ENCODE results near the gene RNF144A. TPM values are rescaled to one million over a fixed set of nuclear protein-coding genes. Genes with fewer than 3 reads are reported as not detected.

Gene RNF144A
- 1 to 10 TPM; 6.4 to 9.1 (median 7.7) TPM for polyA plus RNA-seq

- H3K27ac Mint-ChIP-seq: peak within 1 kb of the TSS in 3 of 6 donors; percentile 27 to 58 (median 40)
- H3K36me3 Mint-ChIP-seq: peaks cover 0 to 4% (median 4%) of the 10 kb centered on the region in 3 donors
- H3K4me3 Mint-ChIP-seq: peak within 1 kb of the TSS; percentile 64 to 78 (median 72)
- H3K9me3 Mint-ChIP-seq: no peaks in the 10 kb centered on the region
- H3K4me1 Mint-ChIP-seq: peaks cover 55 to 72% of the 10 kb centered on the region in 2 donors
- peak; percentile 77 to 79 (median 79) for DNase-seq
- peaks cover 0 to 7% (median 3%) of the 10 kb centered on the region in 3 donors for H3K27me3 Mint-ChIP-seq (ENCODE audit: low read depth in 3 of 3)
These were observed at the start of gene RNF144A for GRCh38 chr2:6917071-6917760. Gene RNF144A (plus strand): TSS chr2:6917412. CDS start chr2:6996927, 79,515 bp downstream.

- Mint-ChIP-seq H3K27ac (peak overlapping the region in 1 of 6 donors; percentile 67), H3K4me3 (no peak overlapping the region), H3K27me3 (ENCODE audit: low read depth in 3 of 3) (peaks cover 0 to 2% (median 0%) of the 10 kb centered on the region in 3 donors), H3K36me3 (peaks cover 0 to 9% (median 8%) of the 10 kb centered on the region in 3 donors), H3K4me1 (peaks cover 5 to 11% of the 10 kb centered on the region in 2 donors), H3K9me3 (no peaks in the 10 kb centered on the region)
- DNase-seq: no peak
These were observed 44.8 kb upstream of the RNF144A start for GRCh38 chr2:6872394-6872793.

GRCh38 chr2:6874032-6874431 lies 43.2 kb upstream of the RNF144A start:
- H3K36me3 Mint-ChIP-seq: peaks cover 0 to 9% (median 8%) of the 10 kb centered on the region in 3 donors
- no peaks in the 10 kb centered on the region for H3K9me3 Mint-ChIP-seq
- peak overlapping the region in 1 of 6 donors; percentile 6 for H3K27ac Mint-ChIP-seq
- no peak for DNase-seq
- peaks cover 0 to 2% (median 0%) of the 10 kb centered on the region in 3 donors for H3K27me3 Mint-ChIP-seq (ENCODE audit: low read depth in 3 of 3)
- H3K4me1 Mint-ChIP-seq: peaks cover 20 to 27% of the 10 kb centered on the region in 2 donors
- H3K4me3 Mint-ChIP-seq: no peak overlapping the region

GRCh38 chr2:6876309-6876708 lies 40.9 kb upstream of the RNF144A start:
- Mint-ChIP-seq H3K36me3 (peaks cover 0 to 6% (median 5%) of the 10 kb centered on the region in 3 donors), H3K4me1 (peaks cover 38 to 50% of the 10 kb centered on the region in 2 donors), H3K4me3 (peak overlapping the region in 3 of 5 donors; percentile 12 to 84 (median 82))

GRCh38 chr2:6877402-6878304 lies 39.6 kb upstream of the RNF144A start, which contains the start of gene RSAD2:
Gene RSAD2 (plus strand): TSS chr2:6877777. CDS start chr2:6877801, 24 bp downstream.
- peak within 1 kb of the TSS; percentile 73 to 88 (median 84) for H3K27ac Mint-ChIP-seq
- H3K27me3 Mint-ChIP-seq (ENCODE audit: low read depth in 3 of 3): no peaks in the 10 kb centered on the region
- peaks cover 0 to 12% (median 10%) of the 10 kb centered on the region in 3 donors for H3K36me3 Mint-ChIP-seq
- no peaks in the 10 kb centered on the region for H3K9me3 Mint-ChIP-seq
- DNase-seq: peak; percentile 53 to 66 (median 59)
- H3K4me1 Mint-ChIP-seq: peaks cover 38 to 53% of the 10 kb centered on the region in 2 donors
- peak within 1 kb of the TSS; percentile 82 to 92 (median 87) for H3K4me3 Mint-ChIP-seq

More at GRCh38 chr2:6876309-6876708, 40.9 kb upstream of the RNF144A start:
- peak overlapping the region in 1 of 6 donors; percentile 28 for H3K27ac Mint-ChIP-seq
- no peak for DNase-seq
- no peaks in the 10 kb centered on the region for H3K9me3 Mint-ChIP-seq
- peaks cover 0 to 2% (median 0%) of the 10 kb centered on the region in 3 donors for H3K27me3 Mint-ChIP-seq (ENCODE audit: low read depth in 3 of 3)

- H3K36me3 Mint-ChIP-seq: peaks cover 0 to 16% (median 10%) of the 10 kb centered on the region in 3 donors
- H3K4me3 Mint-ChIP-seq: peak overlapping the region; percentile 30 to 92 (median 57)
- peak overlapping the region in 3 of 6 donors; percentile 4 to 87 (median 41) for H3K27ac Mint-ChIP-seq
- H3K9me3 Mint-ChIP-seq: no peaks in the 10 kb centered on the region
- DNase-seq: no peak
- H3K27me3 Mint-ChIP-seq (ENCODE audit: low read depth in 3 of 3): no peaks in the 10 kb centered on the region
- H3K4me1 Mint-ChIP-seq: peaks cover 38 to 53% of the 10 kb centered on the region in 2 donors
These were observed 38.7 kb upstream of the RNF144A start for GRCh38 chr2:6878549-6878948.

- Mint-ChIP-seq H3K27me3 (ENCODE audit: low read depth in 3 of 3) (no peaks in the 10 kb centered on the region), H3K36me3 (peaks cover 2 to 18% (median 10%) of the 10 kb centered on the region in 3 donors), H3K4me3 (peak overlapping the region; percentile 30 to 92 (median 57)), H3K27ac (peak overlapping the region in 3 of 6 donors; percentile 8 to 65 (median 41)), H3K9me3 (no peaks in the 10 kb centered on the region), H3K4me1 (peaks cover 38 to 53% of the 10 kb centered on the region in 2 donors)
- no peak for DNase-seq
These were observed 38.2 kb upstream of the RNF144A start for GRCh38 chr2:6879011-6879410.

GRCh38 chr2:6880200-6880733 lies 36.9 kb upstream of the RNF144A start:
- H3K27me3 Mint-ChIP-seq (ENCODE audit: low read depth in 3 of 3): no peaks in the 10 kb centered on the region
- DNase-seq: no peak
- H3K36me3 Mint-ChIP-seq: peaks cover 4 to 28% (median 10%) of the 10 kb centered on the region in 3 donors
- peaks cover 38 to 53% of the 10 kb centered on the region in 2 donors for H3K4me1 Mint-ChIP-seq
- peak overlapping the region; percentile 30 to 81 (median 68) for H3K27ac Mint-ChIP-seq
- H3K9me3 Mint-ChIP-seq: no peaks in the 10 kb centered on the region
- H3K4me3 Mint-ChIP-seq: peak overlapping the region; percentile 20 to 83 (median 42)

GRCh38 chr2:6881046-6881445 lies 36.2 kb upstream of the RNF144A start:
- Mint-ChIP-seq H3K27me3 (ENCODE audit: low read depth in 3 of 3) (no peaks in the 10 kb centered on the region), H3K9me3 (no peaks in the 10 kb centered on the region), H3K36me3 (peaks cover 4 to 30% (median 16%) of the 10 kb centered on the region in 3 donors), H3K27ac (peak overlapping the region in 5 of 6 donors; percentile 9 to 61 (median 45)), H3K4me1 (peaks cover 38 to 53% of the 10 kb centered on the region in 2 donors), H3K4me3 (peak overlapping the region in 2 of 5 donors; percentile 15)
- no peak for DNase-seq

- Mint-ChIP-seq H3K4me3 (no peak overlapping the region), H3K27me3 (ENCODE audit: low read depth in 3 of 3) (no peaks in the 10 kb centered on the region), H3K36me3 (peaks cover 4 to 35% (median 20%) of the 10 kb centered on the region in 3 donors), H3K4me1 (peaks cover 38 to 51% of the 10 kb centered on the region in 2 donors), H3K9me3 (no peaks in the 10 kb centered on the region), H3K27ac (no peak overlapping the region)
- no peak for DNase-seq
These were observed 35.7 kb upstream of the RNF144A start for GRCh38 chr2:6881516-6881915.

GRCh38 chr2:6883448-6884122 lies 33.6 kb upstream of the RNF144A start:
- no peak overlapping the region for H3K27ac Mint-ChIP-seq
- no peak overlapping the region for H3K4me3 Mint-ChIP-seq
- H3K27me3 Mint-ChIP-seq (ENCODE audit: low read depth in 3 of 3): no peaks in the 10 kb centered on the region
- no peak for DNase-seq
- peaks cover 4 to 46% (median 29%) of the 10 kb centered on the region in 3 donors for H3K36me3 Mint-ChIP-seq
- peaks cover 23 to 30% of the 10 kb centered on the region in 2 donors for H3K4me1 Mint-ChIP-seq
- H3K9me3 Mint-ChIP-seq: no peaks in the 10 kb centered on the region

- H3K36me3 Mint-ChIP-seq: peaks cover 4 to 55% (median 34%) of the 10 kb centered on the region in 3 donors
- H3K4me3 Mint-ChIP-seq: no peak overlapping the region
- DNase-seq: no peak
- peaks cover 6 to 11% of the 10 kb centered on the region in 2 donors for H3K4me1 Mint-ChIP-seq
- H3K9me3 Mint-ChIP-seq: no peaks in the 10 kb centered on the region
- no peak overlapping the region for H3K27ac Mint-ChIP-seq
- peaks cover 0 to 2% (median 0%) of the 10 kb centered on the region in 3 donors for H3K27me3 Mint-ChIP-seq (ENCODE audit: low read depth in 3 of 3)
These were observed 31.7 kb upstream of the RNF144A start for GRCh38 chr2:6885551-6885950.

Measured in immature natural killer cell (primary cell).